Muscle of leg (tissue), 11 donors: ENCODE data around the gene TBCD. TPM values are rescaled to one million over a fixed set of nuclear protein-coding genes. Genes with fewer than 3 reads are reported as not detected.
"Not testable (repeated sequence)": the region's sequence is repeated elsewhere in the genome, so short reads cannot be mapped to it uniquely, and the experiment has no call there.

Experiments used
- DNase-seq: peaks from one replicate; pipeline ENCODE4 v3.0.0; 2013
- H3K27ac ChIP-seq: one replicate; pipeline ENCODE4 v1.5.1; 2013; ENCODE audit warnings: mild to moderate bottlenecking, low read length, control low read depth
- H3K27me3 ChIP-seq: one replicate; pipeline ENCODE4 v1.6.1; 2013; ENCODE audit warnings: low read length; ENCODE audit not compliant: control insufficient read depth, insufficient read depth
- H3K36me3 ChIP-seq: one replicate; pipeline ENCODE4 v1.6.1; 2013; ENCODE audit warnings: low read length; ENCODE audit not compliant: control insufficient read depth, insufficient read depth
- H3K4me1 ChIP-seq: one replicate; pipeline ENCODE4 v1.6.1; 2013; ENCODE audit warnings: low read length; ENCODE audit not compliant: control insufficient read depth, insufficient read depth
- H3K4me3 ChIP-seq: one replicate; pipeline ENCODE4 v1.5.1; 2013; ENCODE audit warnings: low read length, control low read depth
- H3K9me3 ChIP-seq: replicated peaks from 2 replicates; pipeline ENCODE4 v1.6.1; 2013; ENCODE audit warnings: low read depth, low read length; ENCODE audit not compliant: control insufficient read depth
- WGBS: methylation state at CpG from one replicate; pipeline ENCODE4 v1.1.5; 2013; ENCODE audit warnings: missing lambda C conversion rate; ENCODE audit not compliant: insufficient coverage; 5-methylcytosine and 5-hydroxymethylcytosine counted together
- polyA plus RNA-seq, 8 donors: library from polyadenylated mRNA; unstranded; fragments of 120-200 nt; gene quantifications; one replicate each; pipeline versions ENCODE4 v1.2.1 to v1.2.3, GENCODE V29; 2013; ENCODE audit warnings: inconsistent platforms in 1 of 8, low replicate concordance in 1 of 8; ENCODE audit not compliant: insufficient read length in 8 of 8, insufficient read depth in 1 of 8
- total RNA-seq: library from RNA; stranded (reverse); fragments of 120-200 nt; gene quantifications from one replicate; pipeline ENCODE4 v1.2.4, GENCODE V29; 2013

TBCD gene
- total and polyA plus RNA-seq, 9 donors = 47.8 to 77.4 (median 62.3) TPM

DNA sequence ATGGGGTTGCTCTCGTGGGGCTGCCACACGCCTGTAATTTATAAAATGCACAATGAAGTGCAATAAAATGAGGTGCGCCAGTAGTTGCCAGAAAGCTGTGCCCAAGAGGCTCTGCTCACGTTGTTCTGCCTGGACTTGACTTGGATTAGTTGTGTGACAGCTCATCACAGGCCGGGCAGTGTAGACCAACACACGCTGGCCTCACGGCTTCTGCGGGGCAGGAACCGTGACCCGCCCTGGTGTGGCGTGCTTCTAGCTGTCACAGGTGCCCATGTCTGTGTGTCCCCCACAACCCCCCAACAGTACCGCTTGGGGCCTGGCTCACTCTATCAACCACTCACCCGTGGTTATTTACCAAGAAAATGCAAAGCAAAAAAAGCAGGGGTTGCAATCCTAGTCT is 200.2 kb downstream of the TBCD start:
- H3K4me3 ChIP-seq = no peak overlapping the region
- H3K27ac ChIP-seq = no peak overlapping the region
- no peak for DNase-seq
- peaks cover 27% of the 10 kb centered on the region for H3K36me3 ChIP-seq
- peaks cover 35% of the 10 kb centered on the region for H3K9me3 ChIP-seq
- WGBS = 96% methylated on average over 11 of the region's 13 CpGs
- peaks cover 2% of the 10 kb centered on the region for H3K4me1 ChIP-seq
- no peaks in the 10 kb centered on the region for H3K27me3 ChIP-seq

DNA sequence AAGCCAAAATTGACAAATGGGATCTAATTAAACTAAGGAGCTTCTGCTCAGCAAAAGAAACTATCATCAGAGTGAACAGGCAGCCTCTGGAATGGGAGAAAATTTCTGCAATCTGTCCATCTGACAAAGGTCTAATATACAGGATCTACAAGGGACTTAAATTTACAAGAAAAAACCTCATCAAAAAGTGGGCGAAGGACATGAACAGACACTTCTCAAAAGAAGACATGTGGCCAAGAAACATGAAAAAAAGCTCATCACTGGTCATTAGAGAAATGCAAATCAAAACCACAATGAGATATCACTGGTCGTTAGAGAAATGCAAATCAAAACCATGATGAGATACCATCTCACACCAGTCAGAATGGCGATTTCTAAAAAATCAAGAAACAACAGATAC is 203.2 kb downstream of the TBCD start:
- not testable (repeated sequence) for H3K27ac ChIP-seq, DNase-seq, H3K4me1 ChIP-seq, H3K27me3 ChIP-seq, H3K4me3 ChIP-seq
- Histone ChIP-seq H3K36me3 (peaks cover 15% of the 10 kb centered on the region), H3K9me3 (peaks cover 18% of the 10 kb centered on the region)
- whole genome bisulfite sequencing = no CpG with 5 or more reads among the region's 3 CpGs

DNA sequence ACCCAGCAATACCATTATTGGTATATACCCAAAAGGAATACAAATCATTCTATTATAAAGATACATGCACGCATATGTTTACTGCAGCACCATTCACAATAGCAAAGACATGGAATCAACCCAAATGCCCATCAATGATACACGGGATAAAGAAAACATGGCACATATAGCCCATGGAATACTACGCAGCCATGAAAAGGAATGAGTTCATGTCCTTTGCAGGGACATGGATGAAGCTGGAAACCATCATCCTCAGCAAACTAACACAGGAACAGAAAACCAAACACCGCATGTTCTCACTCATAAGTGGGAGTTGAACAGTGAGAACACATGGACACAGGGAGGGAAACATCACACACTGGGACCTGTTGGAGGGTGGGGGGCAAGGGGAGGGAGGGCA is 203.8 kb downstream of the TBCD start:
- not testable (repeated sequence) for H3K27me3 ChIP-seq, H3K4me3 ChIP-seq, DNase-seq, H3K4me1 ChIP-seq, H3K27ac ChIP-seq
- H3K36me3 ChIP-seq = peaks cover 12% of the 10 kb centered on the region
- whole genome bisulfite sequencing = no CpG with 5 or more reads among the region's 4 CpGs
- H3K9me3 ChIP-seq = peaks cover 13% of the 10 kb centered on the region

DNA sequence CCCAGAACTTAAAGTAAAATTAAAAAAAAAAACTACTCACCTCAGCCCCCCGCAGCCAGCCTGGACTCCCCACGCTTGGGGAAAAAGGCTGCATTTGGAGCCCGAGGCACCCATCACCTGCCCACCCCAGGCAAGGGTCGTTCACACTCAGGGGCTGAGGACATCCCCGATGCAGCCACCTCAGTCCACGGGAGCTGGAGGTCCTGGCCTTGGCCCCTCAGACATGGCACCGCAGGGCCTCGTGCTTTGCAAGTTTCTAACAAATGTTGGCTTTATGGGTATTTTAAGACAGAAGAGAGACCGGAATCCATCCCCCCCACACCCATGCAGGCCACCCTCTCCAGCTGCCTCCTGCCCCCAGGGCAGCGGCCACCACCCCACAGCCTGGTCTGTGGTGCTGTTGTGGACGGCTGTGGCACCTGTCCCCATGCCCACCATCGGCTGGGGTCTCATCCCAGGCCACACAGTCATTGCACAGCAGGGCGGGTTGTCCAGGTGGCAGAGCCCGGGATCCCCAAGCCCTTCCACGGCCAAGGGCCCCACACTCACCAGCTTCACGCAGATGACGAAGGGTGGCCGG is 204.4 kb downstream of the TBCD start:
- Histone ChIP-seq H3K36me3 (peaks cover 12% of the 10 kb centered on the region), H3K9me3 (peaks cover 8% of the 10 kb centered on the region), H3K4me1 (peaks cover 6% of the 10 kb centered on the region), H3K27ac (no peak overlapping the region), H3K4me3 (no peak overlapping the region), H3K27me3 (no peaks in the 10 kb centered on the region)
- no peak for DNase-seq
- WGBS = 95% methylated on average over 13 of the region's 18 CpGs

DNA sequence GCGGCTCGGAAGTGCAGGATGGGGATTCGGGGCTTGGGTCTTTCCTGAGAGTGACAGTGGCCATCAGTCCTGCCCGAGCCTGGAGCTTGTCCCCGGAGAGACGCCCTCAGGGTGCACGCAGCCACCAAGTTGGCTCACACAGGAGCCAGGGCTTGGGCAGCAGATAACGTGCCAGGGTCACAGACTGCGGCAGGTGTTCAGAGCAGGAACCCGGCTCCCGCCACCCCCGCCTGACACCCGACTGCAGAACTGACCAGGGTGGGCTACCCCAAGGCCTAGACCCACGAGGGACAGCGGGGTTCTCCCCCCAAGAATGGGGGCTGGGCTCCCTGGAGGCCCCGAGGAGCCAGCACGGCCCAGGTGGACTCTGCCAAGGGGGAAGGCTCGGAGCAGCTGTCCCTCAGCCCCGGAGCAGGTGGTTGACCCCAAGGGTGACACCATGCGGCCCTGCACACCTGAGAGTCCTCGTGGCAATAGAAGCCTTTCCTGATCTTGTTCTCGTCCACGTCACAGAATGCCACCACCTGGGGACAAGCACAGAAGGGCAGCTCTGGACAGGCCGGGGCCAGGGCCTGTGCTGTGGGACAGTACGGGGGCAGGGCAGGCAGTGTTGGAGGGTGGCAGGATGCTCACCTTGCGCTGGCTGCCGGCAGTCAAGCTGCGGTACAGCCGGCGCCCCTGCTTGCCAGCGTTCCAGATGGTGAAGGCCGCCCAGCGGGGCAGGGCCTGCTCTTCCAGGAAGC is 205.0 kb downstream of the TBCD start:
- no peaks in the 10 kb centered on the region for H3K27me3 ChIP-seq
- 90% methylated on average over 31 of the region's 33 CpGs for WGBS
- DNase-seq = no peak
- H3K4me3 ChIP-seq = no peak overlapping the region
- peaks cover 4% of the 10 kb centered on the region for H3K9me3 ChIP-seq
- no peak overlapping the region for H3K27ac ChIP-seq
- H3K36me3 ChIP-seq = peaks cover 10% of the 10 kb centered on the region
- peaks cover 6% of the 10 kb centered on the region for H3K4me1 ChIP-seq

DNA sequence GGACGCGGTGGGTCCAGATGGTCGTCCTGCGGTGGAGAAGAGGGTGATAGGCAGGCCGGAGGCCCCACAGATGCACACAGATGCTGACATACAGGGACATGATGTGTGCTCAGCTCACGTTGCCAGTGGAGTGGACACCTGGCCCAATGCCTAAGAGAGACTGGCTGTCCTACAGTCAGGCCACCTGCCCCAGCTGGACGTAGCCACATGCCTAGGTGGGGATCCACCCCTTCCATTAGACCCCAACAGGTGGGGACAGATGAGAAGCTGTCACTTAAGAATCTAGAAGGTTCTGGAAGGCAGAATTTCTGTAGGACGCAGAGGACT is 205.6 kb downstream of the TBCD start:
- Histone ChIP-seq H3K4me3 (no peak overlapping the region), H3K27ac (no peak overlapping the region), H3K36me3 (peaks cover 9% of the 10 kb centered on the region), H3K4me1 (peaks cover 6% of the 10 kb centered on the region), H3K9me3 (no peaks in the 10 kb centered on the region), H3K27me3 (no peaks in the 10 kb centered on the region)
- WGBS = 88% methylated on average over 7 of the region's 8 CpGs
- DNase-seq = no peak

DNA sequence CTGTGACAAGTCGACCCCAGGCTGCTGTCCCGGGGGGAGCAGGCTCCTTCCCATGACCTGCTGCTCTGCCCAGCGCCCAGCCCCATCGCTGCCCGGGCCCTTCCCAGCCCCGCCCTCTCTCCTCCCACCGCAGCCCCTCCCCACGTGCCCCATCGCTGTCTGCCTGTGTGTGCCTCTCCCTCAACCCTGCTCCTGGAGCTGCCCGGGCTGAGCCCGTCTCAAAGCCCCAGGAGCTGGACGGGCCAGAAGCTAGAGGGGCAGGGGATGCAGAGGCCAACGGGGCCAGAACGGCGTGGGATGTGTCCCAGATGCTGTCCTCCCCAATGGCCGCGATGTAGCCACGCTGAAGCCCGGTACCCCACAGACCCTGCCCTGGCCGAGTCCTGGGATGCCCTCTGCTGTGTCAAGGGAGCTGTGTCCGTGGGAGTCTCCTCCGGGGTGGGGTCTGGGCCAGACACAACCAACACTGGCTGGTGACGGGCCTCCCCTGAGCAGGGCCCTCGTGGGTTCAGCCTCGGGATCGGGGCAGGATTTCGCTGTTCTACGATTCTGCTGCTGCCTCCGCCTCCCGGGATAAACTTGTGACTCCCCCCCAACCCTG is 206.2 kb downstream of the TBCD start:
- H3K27ac ChIP-seq = no peak overlapping the region
- no peaks in the 10 kb centered on the region for H3K9me3 ChIP-seq
- H3K27me3 ChIP-seq = no peaks in the 10 kb centered on the region
- H3K4me1 ChIP-seq = peaks cover 10% of the 10 kb centered on the region
- no peak for DNase-seq
- no peak overlapping the region for H3K4me3 ChIP-seq
- WGBS = 83% methylated on average over 25 of the region's 30 CpGs
- H3K36me3 ChIP-seq = peaks cover 9% of the 10 kb centered on the region

DNA sequence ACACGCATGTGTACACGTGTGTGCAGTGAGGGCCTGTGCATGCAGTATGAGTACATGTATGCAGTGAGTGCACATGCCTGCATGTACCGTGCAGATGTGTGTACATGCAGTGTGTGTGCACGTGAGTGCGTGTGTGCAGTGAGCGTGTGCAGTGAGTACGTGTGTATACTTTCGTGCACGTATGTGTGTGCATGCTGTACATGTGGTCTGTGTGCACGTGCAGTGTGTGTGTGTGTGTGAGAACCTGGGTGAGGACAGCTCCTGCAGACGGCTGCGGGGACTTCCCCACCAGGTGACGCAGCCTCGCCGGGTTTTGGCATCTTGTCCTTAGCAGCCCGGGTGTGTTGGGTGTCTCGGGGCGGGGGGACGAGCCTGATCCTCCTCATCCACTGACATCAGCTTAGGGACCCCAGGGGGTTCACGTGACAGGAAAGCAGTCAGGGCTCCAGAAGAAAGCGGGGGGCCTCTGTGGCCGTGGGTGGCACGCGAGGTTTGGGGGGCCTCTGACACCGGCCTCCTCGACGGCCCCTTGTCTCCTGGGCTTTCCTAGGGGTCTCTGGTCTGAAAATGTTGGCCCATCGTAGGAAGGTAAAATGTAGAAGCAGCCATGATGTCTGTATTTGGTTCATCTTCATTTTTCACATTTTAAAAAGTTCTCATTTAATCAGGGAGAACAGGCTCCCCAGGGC is 207.5 kb downstream of the TBCD start:
- peaks cover 15% of the 10 kb centered on the region for H3K4me1 ChIP-seq
- H3K4me3 ChIP-seq = no peak overlapping the region
- no peak overlapping the region for H3K27ac ChIP-seq
- peaks cover 9% of the 10 kb centered on the region for H3K36me3 ChIP-seq
- no peaks in the 10 kb centered on the region for H3K9me3 ChIP-seq
- no peaks in the 10 kb centered on the region for H3K27me3 ChIP-seq
- DNase-seq = no peak
- 88% methylated on average over 19 of the region's 28 CpGs for WGBS

DNA sequence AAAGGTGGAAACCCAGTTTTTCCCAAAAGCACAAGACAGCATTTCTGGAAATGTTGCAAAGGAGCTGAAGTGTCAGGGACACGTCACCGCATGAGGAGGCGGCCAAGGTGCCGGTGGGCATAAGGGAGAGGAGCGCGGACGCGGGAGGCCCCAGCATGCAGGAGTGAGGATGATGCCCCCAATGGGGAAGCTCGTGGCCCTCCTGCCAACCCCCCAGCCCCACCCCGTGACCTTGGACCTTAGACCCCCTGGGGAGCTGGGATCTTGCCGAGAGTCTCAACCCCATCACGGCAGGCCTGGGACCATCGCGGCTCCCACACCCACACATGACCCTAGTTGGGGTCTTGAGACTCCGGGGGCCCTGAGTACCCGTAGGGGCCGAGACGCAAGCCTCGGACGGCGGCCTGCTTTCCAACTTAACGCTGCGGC is 208.1 kb downstream of the TBCD start:
- no peak for DNase-seq

More for the DNA sequence above, 208.1 kb downstream of the TBCD start:
- no peaks in the 10 kb centered on the region for H3K27me3 ChIP-seq
- H3K27ac ChIP-seq = no peak overlapping the region
- peaks cover 15% of the 10 kb centered on the region for H3K4me1 ChIP-seq
- 87% methylated on average over 20 of the region's 23 CpGs for WGBS
- H3K36me3 ChIP-seq = peaks cover 9% of the 10 kb centered on the region
- H3K9me3 ChIP-seq = no peaks in the 10 kb centered on the region
- H3K4me3 ChIP-seq = no peak overlapping the region
